ENCODE measurements around the gene GUK1.
A peak's percentile ranks its signal among the peaks of the same experiment; 100 is the strongest.
"Not testable (repeated sequence)": the region's sequence is repeated elsewhere in the genome, so short reads cannot be mapped to it uniquely, and the experiment has no call there.

The GUK1 gene

DNA sequence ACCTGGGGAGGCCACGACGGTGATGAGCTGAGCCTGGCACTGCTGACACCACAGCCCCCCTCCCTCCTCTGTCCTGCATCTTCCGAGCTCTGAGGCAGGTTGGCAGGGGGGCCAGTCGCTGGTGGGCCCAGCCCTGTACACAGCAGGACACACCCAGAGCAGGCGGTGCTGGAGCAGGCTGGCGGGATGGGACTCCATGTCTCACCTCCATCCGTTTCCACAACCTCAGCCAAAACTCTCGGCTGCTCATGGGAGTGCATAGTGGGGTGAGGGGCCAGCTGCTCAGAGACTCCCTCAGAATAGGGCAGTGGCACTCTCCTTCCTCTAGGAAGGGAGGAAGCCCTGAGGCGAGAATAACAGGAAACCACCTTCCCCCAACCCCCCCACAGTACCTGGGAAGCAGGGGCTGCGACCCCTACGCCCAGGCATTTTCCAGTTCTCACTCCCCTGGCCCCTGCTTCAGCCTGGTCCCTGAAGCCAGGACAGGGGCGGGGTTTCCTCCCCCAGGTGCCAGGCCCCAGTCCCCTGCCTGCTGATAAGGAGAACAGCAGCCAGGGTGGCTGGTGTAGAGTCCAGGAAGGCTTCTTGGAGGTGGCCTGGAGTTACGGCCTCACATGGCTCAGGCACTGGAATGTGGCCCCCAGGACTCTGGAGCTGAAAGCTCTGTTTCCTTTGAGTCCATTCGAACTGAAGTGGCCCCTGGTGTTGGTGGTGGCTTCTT, 22.4 kb downstream of the GUK1 start:
- DNase-seq (ENCODE audit: low read depth, low spot score): no peak

DNA sequence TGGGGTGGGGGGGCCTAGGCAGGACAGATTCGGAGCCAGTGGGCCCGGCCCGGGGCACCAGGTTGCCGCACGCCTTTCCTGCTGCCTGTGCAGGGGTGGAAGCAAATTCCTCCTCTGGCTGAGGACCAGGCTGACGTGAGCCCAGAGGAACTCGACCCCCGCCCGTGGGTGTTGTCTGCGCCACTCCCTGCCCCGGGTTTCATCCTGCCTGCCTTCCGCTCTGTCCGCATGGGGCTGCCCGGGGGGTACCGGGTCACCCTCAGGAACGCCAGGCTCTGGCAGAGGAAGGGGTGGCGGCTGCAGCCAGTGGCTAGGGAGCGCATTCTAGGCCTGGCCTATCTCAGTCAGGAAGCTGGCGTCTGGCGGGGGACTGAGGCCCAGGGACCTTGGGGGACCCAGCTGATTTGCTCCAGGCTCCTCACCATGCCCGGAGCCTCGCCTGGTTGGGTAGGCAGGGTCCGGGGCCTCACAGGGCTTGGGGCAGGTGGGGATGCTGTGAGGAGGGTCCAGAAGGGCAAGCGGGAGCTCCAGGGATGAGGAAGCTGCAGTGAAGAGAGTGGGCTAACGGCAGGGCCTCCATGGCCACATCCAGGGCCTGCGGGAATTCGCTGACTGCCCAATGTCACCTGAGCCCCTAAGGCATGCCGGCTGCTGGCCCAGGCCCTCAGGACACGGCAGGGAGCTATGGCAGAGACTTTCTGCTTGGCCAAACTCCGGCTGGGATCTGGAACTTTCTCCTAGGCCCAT, 23.1 kb downstream of the GUK1 start:
- no peak for DNase-seq (ENCODE audit: low read depth, low spot score)

DNA sequence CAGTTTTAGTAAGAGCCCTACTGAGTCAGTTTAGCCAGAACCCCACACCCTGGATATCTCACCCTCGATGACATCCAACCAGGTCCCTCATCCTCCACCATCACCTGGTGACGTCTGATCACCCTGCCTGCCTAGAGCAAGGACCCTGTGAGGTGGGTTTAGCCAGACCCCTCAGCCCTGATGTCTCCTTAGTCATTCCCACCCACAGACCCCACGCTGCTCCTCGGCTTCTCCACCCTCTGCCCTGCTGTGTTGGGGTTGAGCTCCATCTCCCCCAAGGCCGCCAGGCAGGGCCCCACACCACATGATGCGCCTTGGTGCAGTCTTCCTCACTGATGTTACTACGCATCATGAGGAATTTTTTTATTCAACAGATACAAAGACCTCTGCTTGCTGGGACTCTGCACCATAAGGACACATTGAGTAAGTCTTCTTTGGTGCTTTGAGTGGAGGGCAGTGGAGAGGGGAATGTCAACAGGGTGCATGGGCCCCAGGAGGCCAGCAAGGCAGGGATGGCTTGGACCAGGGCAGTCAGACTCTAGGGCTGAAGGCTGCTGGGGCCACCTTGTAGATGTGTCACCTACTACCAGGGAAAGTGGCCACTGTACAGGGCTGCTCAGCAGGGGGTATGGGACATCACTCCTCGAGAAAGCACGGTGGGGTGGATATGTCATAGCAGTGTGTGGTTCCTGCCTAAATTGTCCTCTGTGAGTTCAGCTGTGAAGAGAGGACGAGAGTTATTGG, 23.9 kb downstream of the GUK1 start:
- no peak for DNase-seq (ENCODE audit: low read depth, low spot score)

DNA sequence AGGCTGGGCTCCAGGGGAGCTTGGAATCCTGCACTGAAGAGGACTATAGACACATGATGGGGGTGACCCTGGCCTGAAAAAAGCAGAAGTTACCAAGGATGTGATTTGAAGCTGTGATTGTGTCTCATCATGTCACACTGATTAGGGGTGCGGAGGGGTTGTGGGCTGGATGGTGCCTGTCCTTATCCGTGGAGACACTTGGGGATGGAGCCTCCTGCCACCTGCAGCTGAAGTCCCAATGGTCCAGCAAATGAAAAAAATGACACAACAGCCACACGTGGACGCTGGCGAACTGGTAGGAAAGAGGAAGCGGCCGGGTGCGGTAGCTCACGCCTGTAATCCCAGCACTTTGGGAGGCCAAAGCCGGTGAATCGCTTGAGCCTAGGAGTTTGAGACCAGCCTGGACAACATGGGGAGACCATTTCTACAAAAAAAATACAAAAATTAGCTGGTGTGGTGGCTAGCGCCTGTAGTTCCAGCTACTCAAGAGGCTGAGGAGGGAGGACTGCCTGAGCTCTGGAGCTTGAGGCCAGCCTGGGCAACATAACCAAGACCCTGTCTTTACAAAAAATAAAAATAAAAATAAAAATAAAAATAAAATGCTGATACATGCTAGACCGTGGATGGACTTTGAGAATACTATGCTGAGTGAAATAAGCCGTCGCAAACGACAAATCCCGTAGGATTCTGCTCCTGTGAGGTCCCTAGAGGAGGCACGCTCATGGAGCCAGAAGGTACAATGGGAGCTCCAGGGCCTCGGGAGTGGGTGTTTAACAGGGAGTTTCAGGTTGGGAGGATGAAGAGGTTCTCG, 24.7 kb downstream of the GUK1 start:
- no peak for DNase-seq (ENCODE audit: low read depth, low spot score)

DNA sequence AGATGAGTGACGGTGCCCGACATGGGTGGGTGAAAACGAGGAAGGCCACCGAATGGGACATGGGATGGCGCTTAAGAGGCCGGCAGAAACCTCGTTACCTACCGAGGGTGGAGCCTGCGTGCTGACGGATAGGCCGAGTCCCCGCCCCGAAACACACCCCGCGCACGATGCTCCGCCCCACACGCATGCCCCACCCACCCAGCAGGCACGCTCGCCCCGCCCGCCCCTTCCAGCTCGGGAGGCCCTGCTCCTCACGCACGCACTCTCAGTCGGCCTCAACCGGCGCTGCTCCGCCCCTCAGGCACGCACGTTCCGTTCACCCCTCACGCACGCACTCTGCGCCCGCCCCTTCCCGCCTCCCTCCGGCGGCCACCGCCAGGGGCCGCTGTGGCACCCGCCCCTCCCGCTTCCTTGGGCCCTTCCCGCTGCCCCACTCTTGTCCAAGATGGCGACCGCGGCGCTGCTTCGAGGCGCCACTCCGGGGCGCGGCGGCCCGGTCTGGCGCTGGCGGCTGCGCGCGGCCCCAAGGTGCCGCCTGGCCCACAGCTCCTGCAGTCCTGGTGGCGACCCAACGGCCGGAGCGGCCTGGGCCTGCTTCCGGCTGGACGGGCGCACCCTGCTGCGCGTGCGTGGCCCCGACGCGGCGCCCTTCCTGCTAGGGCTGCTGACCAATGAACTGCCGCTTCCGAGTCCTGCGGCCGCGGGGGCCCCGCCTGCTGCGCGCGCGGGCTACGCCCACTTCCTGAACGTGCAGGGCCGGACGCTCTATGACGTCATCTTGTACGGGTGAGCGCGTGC, 25.5 kb downstream of the GUK1 start, which contains the start of gene IBA57:
IBA57 (plus strand) TSS at position 433 of the 798 bp plus-strand sequence; CDS start at position 446, 13 bp downstream.
- DNase-seq (ENCODE audit: low read depth, low spot score): peak; percentile 80

DNA sequence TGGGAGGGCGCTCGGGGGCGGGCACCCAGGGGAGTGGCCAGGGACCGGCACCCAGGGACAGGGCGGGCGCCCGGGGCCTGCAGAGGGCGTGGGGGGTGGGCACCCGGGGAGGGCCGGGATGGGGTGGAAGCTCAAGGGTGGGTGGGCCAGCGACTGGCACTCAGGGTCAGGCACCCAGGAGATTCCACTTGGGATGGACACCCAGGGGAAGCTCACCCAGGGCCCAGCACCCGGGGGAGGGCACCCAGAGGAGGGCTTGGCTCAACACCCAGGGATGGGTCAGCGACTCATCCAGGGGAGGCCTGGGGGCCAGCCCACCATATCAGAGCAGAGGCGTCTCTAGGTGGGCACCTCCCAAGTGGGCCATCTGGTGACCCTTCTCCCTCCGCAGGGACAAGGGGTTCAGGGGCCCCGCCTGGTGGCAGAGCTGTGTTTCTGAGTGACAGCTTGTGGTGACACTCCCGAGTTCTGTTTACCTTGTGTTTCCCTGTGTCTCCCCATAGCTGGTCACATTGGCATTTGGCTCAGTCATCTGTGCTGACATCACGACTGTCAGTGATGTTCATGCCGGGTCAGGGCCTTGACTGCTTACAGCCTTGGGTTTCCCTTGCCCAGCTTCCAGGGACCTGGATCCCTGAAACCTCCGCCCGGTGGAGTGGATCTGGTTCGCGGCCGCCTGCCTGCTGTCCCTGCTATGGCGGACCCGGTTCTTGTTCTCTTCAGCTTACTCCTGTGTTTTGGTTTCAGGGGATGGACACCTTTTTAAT, 26.3 kb downstream of the GUK1 start:
- DNase-seq (ENCODE audit: low read depth, low spot score): no peak

GRCh38 chr1:228168563-228169270, 28.6 kb downstream of the GUK1 start:
- DNase-seq (ENCODE audit: low read depth, low spot score): no peak

DNA sequence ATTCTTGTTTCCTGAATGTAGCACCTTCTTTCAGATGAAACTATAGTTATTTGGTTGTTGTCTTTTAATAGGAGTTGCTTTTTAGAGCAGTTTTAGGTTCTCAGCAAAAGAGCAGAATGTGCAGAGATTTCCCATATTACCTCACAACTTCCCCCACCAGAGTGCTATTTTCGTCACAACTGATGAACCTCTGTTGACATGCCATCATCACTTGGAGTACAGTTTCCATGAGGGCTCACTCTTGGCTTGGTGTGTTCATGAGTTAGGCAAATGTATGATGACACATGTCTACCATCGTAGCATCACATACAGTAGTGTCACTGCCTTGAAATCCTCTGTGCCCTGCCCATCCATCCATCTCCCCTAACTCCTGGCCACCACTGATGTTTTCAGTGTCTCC, 29.3 kb downstream of the GUK1 start:
- no peak for DNase-seq (ENCODE audit: low read depth, low spot score)

- DNase-seq (ENCODE audit: low read depth, low spot score): no peak
Measured at GRCh38 chr1:228170666-228171065, 30.6 kb downstream of the GUK1 start.

- no peak for DNase-seq (ENCODE audit: low read depth, low spot score)
Measured at GRCh38 chr1:228171221-228171891, 31.3 kb downstream of the GUK1 start.

DNA sequence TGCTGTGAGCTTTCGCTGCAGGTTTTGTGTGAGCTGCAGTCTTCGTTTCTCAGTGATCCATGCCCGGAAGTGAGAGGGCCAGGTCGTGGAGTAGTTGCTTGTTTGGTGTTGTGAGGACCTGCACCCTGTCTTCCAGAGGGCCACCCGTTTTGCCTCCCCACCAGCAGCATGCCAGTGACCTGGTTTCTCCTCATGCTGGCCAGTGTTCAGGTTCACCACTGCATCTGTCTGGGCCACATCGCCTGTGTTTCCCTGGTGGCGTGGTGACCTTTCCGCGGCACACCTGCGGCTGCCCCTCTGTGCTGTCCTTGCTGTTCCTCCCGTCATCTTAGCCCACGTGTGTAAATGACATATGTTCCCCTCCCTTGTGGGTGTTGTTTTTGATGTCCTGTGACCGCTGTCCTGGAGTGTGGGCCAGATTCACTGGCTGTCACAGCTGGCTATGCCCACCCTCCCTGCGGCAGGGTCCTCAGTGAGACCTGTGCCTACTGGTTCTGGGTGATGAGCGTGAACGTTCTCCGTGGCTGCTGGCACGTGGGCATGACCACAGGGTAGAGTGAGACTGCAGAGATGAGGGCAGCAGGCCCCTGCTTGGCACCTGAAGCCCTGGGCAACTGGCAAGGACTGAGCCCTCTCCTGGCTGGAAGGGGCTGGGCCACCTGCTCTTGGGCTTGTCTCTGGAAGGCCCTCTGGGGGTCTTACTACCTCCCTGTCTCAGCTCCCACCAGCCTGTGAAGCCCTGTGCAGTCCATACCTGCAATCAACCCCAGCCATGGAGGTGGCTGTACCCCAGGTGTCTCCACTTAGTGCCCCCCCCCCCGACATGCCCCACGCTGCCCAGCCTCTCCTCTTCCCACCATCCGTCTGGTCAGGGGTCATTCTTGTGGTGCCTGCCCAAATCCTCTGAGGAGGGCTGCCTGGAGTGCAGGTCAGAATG, 32.8 kb downstream of the GUK1 start:
- no peak for DNase-seq (ENCODE audit: low read depth, low spot score)

DNA sequence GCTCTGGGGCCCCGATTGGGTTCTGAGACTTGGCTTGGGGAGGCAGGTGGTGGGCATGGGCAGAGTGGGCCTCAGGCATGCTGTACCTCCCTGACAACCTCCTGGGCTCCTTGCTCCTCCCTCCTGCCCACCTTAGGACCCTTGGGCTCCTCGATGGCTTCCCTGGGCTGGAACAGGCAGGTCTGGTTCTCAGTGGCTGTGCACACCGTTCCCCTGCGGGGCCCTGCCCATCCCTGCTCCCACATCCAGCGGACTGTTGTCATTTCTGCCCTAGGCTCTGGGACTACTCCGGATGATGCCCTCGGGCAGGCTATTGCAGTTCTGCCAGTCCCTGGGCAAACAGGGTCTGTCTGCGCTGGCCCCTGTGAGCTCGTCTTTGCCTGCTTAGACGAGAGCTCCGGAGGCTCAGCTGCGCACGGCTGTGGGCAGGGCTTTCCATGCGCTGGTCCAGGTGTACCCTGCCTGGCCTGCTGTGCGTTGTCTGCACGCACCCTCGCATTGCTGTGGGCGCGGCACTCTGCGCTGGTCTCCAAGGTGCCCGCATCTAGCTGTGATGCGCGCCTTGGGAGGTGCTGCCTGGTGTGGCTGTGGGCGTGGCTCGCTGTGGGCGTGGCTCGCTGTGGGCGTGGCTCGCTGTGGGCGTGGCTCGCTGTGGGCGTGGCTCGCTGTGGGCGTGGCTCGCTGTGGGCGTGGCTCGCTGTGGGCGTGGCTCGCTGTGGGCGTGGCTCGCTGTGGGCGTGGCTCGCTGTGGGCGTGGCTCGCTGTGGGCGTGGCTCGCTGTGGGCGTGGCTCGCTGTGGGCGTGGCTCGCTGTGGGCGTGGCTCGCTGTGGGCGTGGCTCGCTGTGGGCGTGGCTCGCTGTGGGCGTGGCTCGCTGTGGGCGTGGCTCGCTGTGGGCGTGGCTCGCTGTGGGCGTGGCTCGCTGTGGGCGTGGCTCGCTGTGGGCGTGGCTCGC, 33.7 kb downstream of the GUK1 start:
- not testable (repeated sequence) for DNase-seq (ENCODE audit: low read depth, low spot score)

GRCh38 chr1:228174482-228175315, 34.6 kb downstream of the GUK1 start:
- DNase-seq (ENCODE audit: low read depth, low spot score): no peak

- DNase-seq (ENCODE audit: low read depth, low spot score): no peak
Measured at GRCh38 chr1:228175316-228176023, 35.4 kb downstream of the GUK1 start.

DNA sequence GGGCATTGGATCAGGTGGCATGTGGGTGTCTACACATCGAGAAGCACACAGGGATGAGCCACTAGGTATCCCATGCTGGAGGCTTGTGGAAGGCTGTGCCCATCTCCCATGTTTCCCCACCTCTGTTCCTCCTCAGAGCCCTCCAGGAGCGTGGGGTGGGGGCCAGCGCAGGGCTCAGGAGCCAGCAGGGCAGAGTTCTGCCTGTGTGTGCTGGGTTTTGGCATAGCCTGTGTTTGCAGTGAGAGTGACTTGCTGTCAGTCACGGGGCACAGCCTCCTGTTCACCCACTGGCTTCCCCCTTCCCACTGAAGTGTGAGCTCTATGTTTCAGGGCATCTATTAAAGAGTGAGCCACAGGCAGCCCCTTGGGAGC, 35.9 kb downstream of the GUK1 start:
- no peak for DNase-seq (ENCODE audit: low read depth, low spot score)
